HFF-Myc (cell line): Measurements from ENCODE around the gene GARIN5A.

Source experiments
- DNase-seq: peaks from one replicate; pipeline ENCODE4 v3.0.0-alpha.2; 2011; ENCODE audit warnings: low read depth; ENCODE audit errors: extremely low read depth
- H3K4me3 ChIP-seq: replicated peaks from 2 replicates; pipeline ENCODE4 v1.5.1; 2011; ENCODE audit warnings: low read depth, mild to moderate bottlenecking, control low read depth, low read length
- TF ChIP-seq, protein P1 (sequence below): IDR thresholded peaks from 2 replicates; pipeline ENCODE4 v1.5.1; 2012; ENCODE audit warnings: mild to moderate bottlenecking, low read depth, low read length, control low read depth; ENCODE audit errors: missing control alignments

Gene GARIN5A

GRCh38 chr19:50493171-50493570 is 16.5 kb upstream of the GARIN5A start:
- TF ChIP-seq, protein P1, sequence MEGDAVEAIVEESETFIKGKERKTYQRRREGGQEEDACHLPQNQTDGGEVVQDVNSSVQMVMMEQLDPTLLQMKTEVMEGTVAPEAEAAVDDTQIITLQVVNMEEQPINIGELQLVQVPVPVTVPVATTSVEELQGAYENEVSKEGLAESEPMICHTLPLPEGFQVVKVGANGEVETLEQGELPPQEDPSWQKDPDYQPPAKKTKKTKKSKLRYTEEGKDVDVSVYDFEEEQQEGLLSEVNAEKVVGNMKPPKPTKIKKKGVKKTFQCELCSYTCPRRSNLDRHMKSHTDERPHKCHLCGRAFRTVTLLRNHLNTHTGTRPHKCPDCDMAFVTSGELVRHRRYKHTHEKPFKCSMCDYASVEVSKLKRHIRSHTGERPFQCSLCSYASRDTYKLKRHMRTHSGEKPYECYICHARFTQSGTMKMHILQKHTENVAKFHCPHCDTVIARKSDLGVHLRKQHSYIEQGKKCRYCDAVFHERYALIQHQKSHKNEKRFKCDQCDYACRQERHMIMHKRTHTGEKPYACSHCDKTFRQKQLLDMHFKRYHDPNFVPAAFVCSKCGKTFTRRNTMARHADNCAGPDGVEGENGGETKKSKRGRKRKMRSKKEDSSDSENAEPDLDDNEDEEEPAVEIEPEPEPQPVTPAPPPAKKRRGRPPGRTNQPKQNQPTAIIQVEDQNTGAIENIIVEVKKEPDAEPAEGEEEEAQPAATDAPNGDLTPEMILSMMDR, result no peak
- no peak for DNase-seq
- no peak overlapping the region for H3K4me3 ChIP-seq

DNA sequence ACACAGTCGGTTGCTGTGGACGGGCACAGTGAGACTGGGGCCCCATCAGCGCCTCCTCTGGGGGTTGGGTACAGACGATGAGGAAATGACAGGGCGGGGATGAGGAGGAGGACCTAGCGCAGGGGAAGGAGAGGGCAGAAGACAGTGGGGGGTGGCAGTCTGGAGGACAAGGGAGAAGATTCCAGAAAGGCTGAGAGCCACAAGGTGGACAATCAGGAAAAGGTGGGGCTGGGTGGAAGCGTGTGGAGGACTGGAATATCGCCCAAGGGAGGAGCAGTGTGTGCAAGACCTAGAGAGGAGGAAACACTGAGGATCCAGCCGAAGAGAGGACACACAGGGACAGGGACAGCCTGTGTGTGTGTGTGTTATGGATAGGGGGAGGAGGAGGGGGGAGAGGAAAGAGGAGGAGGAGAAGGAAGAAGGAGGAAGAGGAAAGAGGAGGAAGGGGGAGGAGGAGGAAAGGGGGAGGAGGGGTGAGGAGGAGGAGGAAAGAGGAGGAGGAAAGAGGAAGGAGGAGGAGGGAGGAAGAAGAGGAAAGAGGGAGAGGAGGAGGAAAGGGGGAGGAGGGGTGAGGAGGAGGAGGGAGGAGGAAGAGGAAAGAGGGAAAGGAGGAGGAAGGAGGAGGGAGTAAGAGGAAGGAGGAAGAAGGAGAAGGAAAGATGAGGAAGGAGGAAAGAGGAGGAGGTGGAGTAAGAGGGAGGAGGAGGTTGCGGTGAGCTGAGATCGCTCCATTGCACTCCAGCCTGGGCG is 15.8 kb upstream of the GARIN5A start:
- H3K4me3 ChIP-seq, result no peak overlapping the region
- no peak for DNase-seq
- TF ChIP-seq, protein P1, result no peak

DNA sequence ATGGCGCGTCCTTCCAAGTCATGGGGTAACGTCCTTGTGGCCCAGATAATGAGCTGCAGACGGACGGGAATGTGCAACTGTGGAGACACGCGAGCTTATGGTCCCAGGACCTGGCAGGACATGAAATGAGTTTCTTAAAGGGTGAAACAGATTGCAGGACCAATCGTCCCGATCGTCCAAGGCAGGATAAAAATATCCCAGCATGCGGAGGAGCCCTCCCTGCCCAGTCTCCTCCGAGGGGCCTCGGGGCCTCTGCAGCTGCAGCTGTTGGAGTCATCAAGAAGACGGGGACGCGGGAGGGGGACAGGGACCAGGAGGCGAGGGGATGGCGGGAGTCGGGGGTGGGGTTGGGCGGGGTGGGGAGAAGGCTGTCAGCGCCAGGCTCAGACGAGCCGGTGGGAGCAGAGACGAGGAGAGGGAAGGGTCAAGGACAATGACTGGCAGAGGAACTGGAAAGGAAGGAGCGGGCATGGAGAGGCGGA is 14.4 kb upstream of the GARIN5A start:
- no peak for DNase-seq
- H3K4me3 ChIP-seq, result no peak overlapping the region
- TF ChIP-seq, protein P1, result no peak

DNA sequence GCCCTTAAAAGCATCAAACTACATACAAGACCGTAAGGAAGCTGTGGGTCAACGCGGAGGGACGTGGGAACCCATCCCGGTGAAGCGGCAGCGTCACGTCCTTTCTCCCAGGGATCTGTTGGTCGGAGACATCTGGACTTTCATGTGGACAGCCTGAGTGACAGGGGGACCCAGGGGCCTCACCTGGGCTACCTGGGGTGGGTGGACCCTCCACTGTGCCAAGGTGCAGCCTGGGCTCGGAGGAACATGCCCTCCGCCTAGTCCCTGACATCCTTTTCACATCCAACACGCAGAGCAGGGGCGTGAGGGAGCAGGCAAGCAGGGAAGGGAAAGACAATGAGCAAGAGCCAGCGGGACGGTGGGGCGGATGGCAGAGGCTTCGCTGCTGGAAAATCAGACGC is 13.8 kb upstream of the GARIN5A start:
- DNase-seq, result no peak
- no peak overlapping the region for H3K4me3 ChIP-seq
- TF ChIP-seq, protein P1, result no peak

GRCh38 chr19:50489461-50490011 is 12.9 kb upstream of the GARIN5A start:
- TF ChIP-seq, protein P1, result no peak
- DNase-seq, result no peak
- H3K4me3 ChIP-seq, result no peak overlapping the region

- H3K4me3 ChIP-seq, result no peak overlapping the region
- TF ChIP-seq, protein P1, result no peak
- no peak for DNase-seq
These were observed 11.9 kb upstream of the GARIN5A start for GRCh38 chr19:50488389-50489194.
